Prostate gland (tissue), 2 donors: ENCODE data around the gene CCDC141. TPM values are rescaled to one million over a fixed set of nuclear protein-coding genes. Genes with fewer than 3 reads are reported as not detected.
"Not testable (repeated sequence)": the region's sequence is repeated elsewhere in the genome, so short reads cannot be mapped to it uniquely, and the experiment has no call there.

Source experiments
- DNase-seq: peaks from one replicate; pipeline ENCODE4 v3.0.0-alpha.2; 2019; ENCODE audit warnings: low spot score
- H3K27ac ChIP-seq, 2 donors: fragments of 200-600 bp; sonication (generic); 2 replicates each; pipeline ENCODE4 v1.5.1; 2017 to 2019
- H3K27me3 ChIP-seq: fragments of 200-600 bp; sonication (generic); replicated peaks from 2 replicates; pipeline ENCODE4 v1.5.1; 2019; ENCODE audit not compliant: insufficient read depth
- H3K36me3 ChIP-seq, 2 donors: fragments of 200-600 bp; sonication (generic); 1 replicate in 1 of 2; 2 replicates in 1 of 2; pipeline versions ENCODE4 v1.5.1 to v1.8.1; 2017 to 2019
- H3K4me1 ChIP-seq: fragments of 200-600 bp; sonication (generic); replicated peaks from 2 replicates; pipeline ENCODE4 v1.5.1; 2019
- H3K4me3 ChIP-seq, 2 donors: fragments of 200-600 bp; sonication (generic); 2 replicates each; pipeline ENCODE4 v1.5.1; 2017 to 2019
- H3K9me3 ChIP-seq: fragments of 200-600 bp; sonication (generic); 2 replicates; pipeline ENCODE4 v1.5.1; 2017
- CTCF ChIP-seq, 4 experiments: fragments of 200-600 bp in 2 of 4; fragments of 450-650 bp in 2 of 4; sonication (generic) in 2 of 4; IDR thresholded peaks; 1 replicate in 3 of 4; 2 replicates in 1 of 4; pipeline ENCODE4 v1.5.1; 2016 to 2019; ENCODE audit warnings: antibody characterized with exemption in 4 of 4, mild to moderate bottlenecking in 2 of 4, moderate library complexity in 2 of 4
- POLR2A ChIP-seq: fragments of 450-650 bp; IDR thresholded peaks from one replicate; pipeline ENCODE4 v1.6.1; 2016; ENCODE audit warnings: antibody characterized with exemption, mild to moderate bottlenecking
- POLR2AphosphoS5 ChIP-seq: sonication (generic); formaldehyde crosslinking; IDR thresholded peaks from one replicate; pipeline ENCODE4 v1.6.1; 2017; ENCODE audit warnings: antibody characterized with exemption
- WGBS: methylation state at CpG from one replicate; pipeline ENCODE4 v1.1.5; 2018; 5-methylcytosine and 5-hydroxymethylcytosine counted together
- intact Hi-C: fragments of 100-400 bp; cut with DNase I; formaldehyde crosslinking; loops from one replicate; pipeline ENCODE4 v1.14.2; 2022
- total RNA-seq, 2 donors: library from RNA; depleted of rRNA; stranded (reverse); fragments of >200 nt; gene quantifications; one replicate each; pipeline ENCODE4 v1.1.0, GENCODE V29; 2016

Gene CCDC141
- total RNA-seq, 2 donors from 2014 or later, result 0.32 to 8.6 TPM

GRCh38 chr2:179021258-179021657 is 28.7 kb downstream of the CCDC141 start:
- H3K4me1 ChIP-seq, result no peaks in the 10 kb centered on the region
- 60% methylated on average over 2 of the region's 2 CpGs for whole genome bisulfite sequencing
- H3K4me3 ChIP-seq, result no peak overlapping the region
- H3K36me3 ChIP-seq, result no peaks in the 10 kb centered on the region
- DNase-seq, result no peak
- intact Hi-C loops, result no loop called here
- no peak overlapping the region for H3K27ac ChIP-seq
- H3K9me3 ChIP-seq, result no peaks in the 10 kb centered on the region
- no peak for TF ChIP-seq POLR2AphosphoS5
- no peak for TF ChIP-seq CTCF (IDR thresholded peaks at IDR 0.05)
- TF ChIP-seq POLR2A, result no peak
- peaks cover 2% of the 10 kb centered on the region for H3K27me3 ChIP-seq

GRCh38 chr2:179020156-179020750 is 29.7 kb downstream of the CCDC141 start:
- intact Hi-C loops, result no loop called here
- Histone ChIP-seq H3K9me3 (no peaks in the 10 kb centered on the region), H3K4me3 (no peak overlapping the region), H3K27ac (no peak overlapping the region), H3K36me3 (no peaks in the 10 kb centered on the region), H3K4me1 (no peaks in the 10 kb centered on the region), H3K27me3 (peaks cover 2% of the 10 kb centered on the region)
- 35% methylated on average over 3 of the region's 3 CpGs for WGBS
- DNase-seq, result no peak
- TF ChIP-seq POLR2AphosphoS5 (no peak), POLR2A (no peak), CTCF (IDR thresholded peaks at IDR 0.05) (no peak)

GRCh38 chr2:179019260-179019659 is 30.7 kb downstream of the CCDC141 start:
- Histone ChIP-seq H3K27ac (no peak overlapping the region), H3K4me3 (no peak overlapping the region), H3K36me3 (no peaks in the 10 kb centered on the region), H3K27me3 (peaks cover 2% of the 10 kb centered on the region), H3K9me3 (no peaks in the 10 kb centered on the region), H3K4me1 (no peaks in the 10 kb centered on the region)
- TF ChIP-seq CTCF (IDR thresholded peaks at IDR 0.05) (no peak), POLR2AphosphoS5 (no peak), POLR2A (no peak)
- intact Hi-C loops, result no loop called here
- 96% methylated on average over 5 of the region's 5 CpGs for WGBS
- no peak for DNase-seq

GRCh38 chr2:179017773-179018357 is 32.1 kb downstream of the CCDC141 start:
- 38% methylated on average over 3 of the region's 3 CpGs for WGBS
- DNase-seq, result no peak
- TF ChIP-seq POLR2AphosphoS5, result no peak
- no peak for TF ChIP-seq POLR2A
- no peak for TF ChIP-seq CTCF (IDR thresholded peaks at IDR 0.05)
- H3K4me1 ChIP-seq, result no peaks in the 10 kb centered on the region
- no peaks in the 10 kb centered on the region for H3K9me3 ChIP-seq
- no peaks in the 10 kb centered on the region for H3K36me3 ChIP-seq
- intact Hi-C loops, result no loop called here
- no peak overlapping the region for H3K4me3 ChIP-seq
- H3K27me3 ChIP-seq, result peaks cover under 1% of the 10 kb centered on the region
- no peak overlapping the region for H3K27ac ChIP-seq

GRCh38 chr2:179014189-179014588 is 35.7 kb downstream of the CCDC141 start:
- H3K9me3 ChIP-seq, H3K27ac ChIP-seq, DNase-seq, H3K4me1 ChIP-seq, H3K4me3 ChIP-seq, intact Hi-C loops, H3K27me3 ChIP-seq, H3K36me3 ChIP-seq: not testable (repeated sequence)
- 41% methylated on average over 3 of the region's 3 CpGs for WGBS
